Stimulated activated CD4-positive, alpha-beta T cell treated with anti-CD3 and anti-CD28 coated beads, TNF-alpha, amount 100 ng/mL, for 24 hours (primary cell): ENCODE data around the gene LPIN2.
"Not testable (repeated sequence)": the region's sequence is repeated elsewhere in the genome, so short reads cannot be mapped to it uniquely, and the experiment has no call there.

Experiments
- DNase-seq, 3 experiments: peaks; one replicate each; pipeline ENCODE4 v3.0.0-alpha.2; 2020; ENCODE audit warnings: low read depth in 3 of 3

LPIN2 gene

DNA sequence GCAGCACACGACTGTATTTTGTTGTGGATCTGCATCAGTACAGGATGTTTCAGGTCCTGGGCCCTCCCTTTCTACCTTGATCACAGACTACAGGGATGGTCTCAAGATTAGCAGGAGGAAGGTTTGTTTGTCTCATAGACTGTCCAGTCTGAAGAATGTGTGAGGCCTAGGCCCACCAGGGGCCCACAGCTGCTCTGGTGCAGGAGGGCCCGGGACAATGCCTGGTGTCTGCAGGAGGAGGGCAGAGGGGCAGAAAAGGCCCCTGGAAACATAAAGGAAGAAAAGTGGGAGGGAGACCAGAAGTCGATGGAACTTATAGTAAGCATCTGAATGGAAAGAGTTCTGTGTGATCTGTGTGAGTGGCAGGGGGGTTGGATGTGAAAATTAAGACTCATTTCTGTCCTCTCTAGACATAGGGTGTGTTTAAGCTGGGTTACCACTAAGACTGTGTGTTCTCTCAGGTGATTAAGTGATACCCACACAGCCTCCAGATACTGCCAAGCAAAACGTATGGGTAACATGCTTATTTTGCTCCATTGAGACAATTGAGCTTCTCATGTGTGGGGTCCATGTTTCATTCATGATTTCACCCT lies 33.4 kb upstream of the LPIN2 start:
- DNase-seq = no peak

DNA sequence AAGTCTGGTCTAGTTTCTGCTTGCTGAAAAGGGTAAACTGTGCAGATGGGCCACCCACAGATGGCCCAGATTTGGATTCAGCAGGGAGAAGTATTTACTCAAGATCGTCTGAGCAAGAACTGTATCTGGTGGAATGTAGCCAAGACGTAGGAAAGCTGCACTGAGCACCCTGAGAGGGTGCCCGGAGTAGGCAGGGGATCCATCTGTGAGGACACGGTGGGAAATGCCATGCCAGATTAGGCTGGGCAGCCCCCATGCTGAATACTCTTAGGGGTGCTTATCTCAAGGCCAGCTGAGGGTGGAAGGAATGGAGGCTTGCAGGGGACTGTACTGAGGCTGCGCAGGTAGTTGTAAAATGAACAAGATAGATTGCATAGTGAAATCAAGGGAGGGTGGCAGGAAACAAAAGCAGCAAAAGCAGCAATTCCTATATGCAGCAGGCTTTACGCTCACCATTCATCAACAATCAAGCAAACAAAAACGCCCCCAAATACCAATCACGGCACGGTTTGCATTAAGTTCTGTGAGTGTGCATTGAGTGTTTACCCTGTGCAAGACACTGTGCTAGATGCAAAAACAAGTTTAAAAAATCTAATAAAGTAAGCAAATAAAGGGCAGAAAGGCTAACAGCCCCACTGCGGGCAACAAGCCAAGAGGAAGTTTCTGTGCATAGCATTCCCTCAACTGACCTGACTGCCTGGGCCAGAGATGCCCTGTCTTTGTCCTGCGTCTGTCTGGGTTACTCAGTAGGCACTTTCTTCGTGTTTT lies 32.2 kb upstream of the LPIN2 start:
- DNase-seq = no peak

DNA sequence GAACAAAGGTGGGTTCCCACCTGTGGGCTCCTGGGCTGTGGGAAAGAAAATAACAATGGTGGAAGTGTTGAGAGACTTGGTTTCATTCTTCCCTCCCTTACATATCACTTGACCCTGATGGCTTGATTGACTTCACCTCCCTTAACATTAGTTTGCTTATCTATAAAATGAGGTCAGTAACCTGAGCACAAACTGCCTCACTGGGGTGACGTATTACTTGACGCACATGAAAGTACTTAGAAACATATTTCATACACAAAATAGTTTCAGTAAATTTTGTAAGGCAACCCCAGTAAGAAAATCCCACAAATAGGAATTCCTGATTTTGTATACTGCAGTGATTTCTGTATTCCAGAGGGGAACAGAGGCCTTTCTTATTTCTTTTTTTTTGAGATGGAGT lies 29.4 kb upstream of the LPIN2 start:
- DNase-seq = no peak

DNA sequence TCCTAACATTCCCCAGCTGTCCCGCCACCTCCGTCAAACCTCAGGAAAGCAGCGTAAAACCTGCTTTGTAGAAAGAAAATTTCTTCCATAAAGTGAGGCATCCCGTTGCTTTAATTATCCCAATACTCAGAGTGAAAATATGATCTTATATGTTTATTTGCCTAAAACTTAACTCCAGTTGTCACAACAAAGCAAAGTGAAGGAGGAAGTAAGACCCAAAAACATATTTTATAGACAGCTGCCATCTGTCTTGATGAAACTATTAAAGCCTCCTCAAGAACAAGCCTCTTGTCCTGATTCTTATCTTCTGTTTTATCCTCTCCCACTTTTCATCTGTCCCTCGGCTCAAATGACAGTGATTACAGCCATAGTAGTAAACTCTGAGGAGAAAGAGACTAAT lies 28.9 kb upstream of the LPIN2 start:
- no peak for DNase-seq

DNA sequence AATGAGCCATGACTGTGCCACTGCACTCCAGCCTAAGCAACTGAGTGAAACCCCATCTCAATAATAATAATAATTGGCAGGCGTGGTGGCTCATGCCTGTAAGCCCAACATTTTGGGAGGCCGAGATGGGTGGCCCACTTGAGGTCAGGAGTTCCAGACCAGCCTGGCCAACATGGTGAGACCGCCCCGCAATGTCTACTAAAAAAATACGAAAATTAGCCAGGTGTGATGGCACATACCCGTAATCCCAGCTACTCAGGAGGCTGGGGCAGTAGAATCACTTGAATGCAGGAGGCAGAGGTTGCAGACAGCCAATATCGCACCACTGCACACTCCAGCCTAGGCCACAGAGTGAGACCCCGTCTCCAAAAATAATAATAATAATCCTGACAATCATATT lies 27.9 kb upstream of the LPIN2 start:
- DNase-seq = no peak

DNA sequence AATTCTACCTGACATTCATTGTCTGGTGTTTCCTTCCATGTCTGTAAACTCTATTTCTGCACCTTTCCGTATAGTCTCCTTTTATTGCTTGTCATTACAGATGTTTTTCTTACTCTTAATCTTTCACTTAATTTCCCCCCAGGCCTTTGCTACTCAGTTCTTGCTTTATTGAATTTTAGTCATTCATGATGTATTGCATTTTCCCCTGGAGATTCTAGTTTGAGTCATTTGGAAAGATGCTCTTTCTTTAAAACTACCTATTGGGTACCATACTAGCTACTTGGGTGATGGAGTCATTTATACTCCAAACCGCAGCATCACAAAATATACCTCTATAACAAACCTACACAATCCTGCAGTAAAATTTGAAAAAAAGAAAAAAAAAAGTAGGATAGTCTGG lies 27.2 kb upstream of the LPIN2 start:
- DNase-seq = no peak

DNA sequence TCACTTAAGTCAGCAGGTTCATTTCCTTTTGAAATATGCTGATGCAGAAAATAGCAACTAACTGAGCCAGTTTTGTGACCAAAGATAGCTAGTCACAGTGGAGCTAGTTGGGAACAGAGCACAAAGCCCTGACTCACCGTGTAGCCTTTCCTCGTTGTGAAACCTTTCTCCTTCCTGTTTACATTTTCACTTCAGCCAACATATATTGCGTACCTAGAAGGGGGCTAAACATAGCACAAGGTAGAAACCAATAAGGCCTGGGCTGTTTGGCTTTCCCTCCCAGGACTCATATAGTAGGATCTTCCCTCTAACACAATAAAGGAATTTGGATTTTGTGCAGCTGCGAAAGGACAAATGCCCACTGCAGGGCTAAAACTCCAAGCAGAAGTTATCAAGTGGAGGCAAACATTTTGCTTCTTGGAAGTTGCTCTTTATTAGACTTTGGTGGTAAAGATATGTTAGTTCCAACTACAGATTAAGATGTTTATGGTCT lies 24.5 kb upstream of the LPIN2 start:
- no peak for DNase-seq

DNA sequence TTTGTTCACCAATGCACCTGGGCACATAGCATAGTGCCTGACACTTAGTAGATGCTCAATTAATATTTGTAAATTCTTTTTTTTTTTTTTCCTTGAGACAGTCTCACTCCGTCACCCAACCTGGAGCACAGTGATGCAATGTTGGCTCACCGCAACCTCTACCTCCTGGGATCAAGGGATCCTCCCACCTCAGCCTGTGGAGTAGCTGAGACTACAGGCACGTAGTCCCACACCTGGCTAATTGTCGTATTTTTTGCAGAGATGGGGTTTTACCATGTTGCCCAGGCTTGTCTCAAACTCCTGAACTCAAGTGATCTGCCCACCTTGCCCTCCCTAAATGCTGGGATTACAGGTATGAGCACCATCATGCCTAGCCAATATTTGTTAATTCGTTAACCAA lies 23.2 kb upstream of the LPIN2 start:
- DNase-seq = no peak

DNA sequence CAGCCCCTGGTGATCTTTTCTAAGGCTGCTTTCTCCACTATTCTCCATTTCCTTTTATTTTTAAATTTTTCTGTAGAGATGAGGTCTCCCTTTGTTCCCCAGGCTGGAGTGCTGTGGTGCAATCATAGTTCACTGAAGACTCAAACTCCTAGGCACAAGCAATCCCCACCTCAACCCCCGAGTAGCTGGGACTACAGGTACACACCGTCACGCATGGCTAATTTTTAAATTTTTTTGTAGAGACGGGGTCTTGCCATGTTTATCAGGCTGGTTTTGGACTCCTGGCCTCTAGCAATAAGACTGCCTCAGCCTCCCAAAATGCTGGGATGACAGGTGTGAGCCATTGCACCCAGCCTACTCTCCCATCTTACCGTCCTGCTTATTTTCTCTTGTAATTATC lies 22.7 kb upstream of the LPIN2 start:
- DNase-seq = no peak

DNA sequence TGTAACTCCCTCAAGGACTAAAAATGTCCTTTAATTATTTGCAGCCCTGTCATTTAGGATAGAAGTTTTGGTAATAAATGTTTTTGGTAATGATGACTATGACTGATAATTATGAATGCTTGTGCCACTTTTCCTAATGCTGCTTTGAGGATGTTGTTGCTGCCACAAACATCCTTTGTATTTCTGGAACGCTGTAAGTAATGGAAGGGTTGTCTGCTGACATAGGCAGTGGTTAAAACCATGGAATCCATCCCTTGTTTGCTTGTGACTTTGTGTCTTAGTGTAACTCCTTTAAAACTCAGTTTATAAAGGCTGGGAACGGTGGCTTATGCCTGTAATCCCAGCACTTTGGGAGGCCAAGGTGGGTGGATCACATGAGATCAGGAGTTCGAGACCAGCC lies 19.8 kb upstream of the LPIN2 start:
- DNase-seq = no peak

DNA sequence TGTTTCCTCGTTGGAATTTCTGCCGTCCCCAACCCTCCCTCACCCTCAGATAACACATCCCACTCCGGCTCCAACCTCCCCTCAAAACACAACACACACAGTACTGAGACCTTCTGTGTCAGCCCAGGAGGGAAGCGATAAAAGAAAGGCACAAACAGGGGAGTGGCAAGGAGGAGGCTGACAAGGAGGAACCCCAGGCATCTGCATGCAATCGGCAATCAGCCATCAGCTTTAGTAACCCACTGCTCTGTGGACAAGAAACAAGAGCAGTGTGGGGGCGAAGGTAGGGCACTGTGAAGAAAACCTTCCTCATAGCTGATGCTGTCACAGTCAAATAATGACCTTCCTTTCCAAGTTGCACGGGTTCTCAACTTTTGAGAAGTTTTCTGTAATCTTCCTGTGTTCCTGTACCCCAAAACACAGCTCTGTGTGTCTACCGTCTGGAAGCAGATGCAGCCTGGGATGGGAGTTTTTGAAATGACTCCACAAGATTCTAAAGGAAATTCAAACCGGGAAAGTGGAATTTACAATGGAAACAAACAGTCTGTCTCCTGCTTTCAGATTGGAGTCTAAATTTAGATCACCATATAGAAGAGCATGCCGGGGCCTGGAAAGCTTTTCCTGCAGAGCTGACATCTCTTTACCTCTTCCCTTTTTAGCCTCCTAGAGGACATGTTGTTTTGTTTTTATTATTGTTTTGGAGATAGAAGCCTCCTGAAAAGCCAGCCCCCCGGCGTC lies 16.4 kb upstream of the LPIN2 start:
- no peak for DNase-seq

DNA sequence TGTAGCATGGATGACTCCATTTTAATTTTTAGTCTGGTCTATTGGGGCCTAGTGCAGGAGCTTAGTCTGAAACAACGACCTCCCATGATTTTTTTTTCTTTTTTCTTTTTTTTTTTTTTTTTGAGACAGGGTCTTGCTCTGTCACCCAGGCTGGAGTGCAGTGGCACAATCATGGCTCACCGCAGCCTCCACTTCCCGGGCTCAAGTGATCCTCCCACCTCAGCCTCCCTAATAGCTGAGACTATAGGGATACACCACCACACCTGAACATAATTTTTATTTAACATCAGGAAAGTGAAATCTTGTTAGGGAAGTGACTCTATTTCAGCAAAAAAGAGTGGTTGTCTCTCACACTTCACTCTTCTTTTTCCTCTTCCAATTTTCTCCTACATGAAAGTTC lies 15.2 kb upstream of the LPIN2 start:
- not testable (repeated sequence) for DNase-seq

DNA sequence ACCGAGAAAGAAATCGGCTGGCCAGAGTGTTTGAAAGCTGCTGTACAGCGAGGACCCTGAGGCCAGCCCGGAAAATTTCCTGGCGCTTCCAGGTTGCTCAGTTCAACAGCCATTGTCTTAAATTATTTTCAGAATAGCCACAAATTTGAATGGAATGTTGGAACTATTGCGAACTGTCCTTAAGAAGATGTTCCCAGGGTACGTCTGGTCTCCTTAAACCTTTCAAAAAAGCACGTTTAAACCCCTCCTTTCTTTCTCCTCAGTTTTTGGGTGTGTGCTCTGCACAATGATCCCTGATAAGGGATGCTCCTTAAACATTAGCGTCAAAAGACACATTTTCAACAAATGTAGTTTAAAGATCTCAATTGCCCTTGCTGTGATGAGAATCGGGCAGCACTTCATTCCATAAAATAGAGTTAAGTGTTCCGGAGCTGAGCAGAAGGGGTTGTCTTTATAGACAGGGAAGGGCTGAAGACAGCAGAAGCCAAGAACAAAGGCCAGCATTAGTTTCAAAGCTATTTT lies 14.5 kb upstream of the LPIN2 start:
- DNase-seq = no peak

DNA sequence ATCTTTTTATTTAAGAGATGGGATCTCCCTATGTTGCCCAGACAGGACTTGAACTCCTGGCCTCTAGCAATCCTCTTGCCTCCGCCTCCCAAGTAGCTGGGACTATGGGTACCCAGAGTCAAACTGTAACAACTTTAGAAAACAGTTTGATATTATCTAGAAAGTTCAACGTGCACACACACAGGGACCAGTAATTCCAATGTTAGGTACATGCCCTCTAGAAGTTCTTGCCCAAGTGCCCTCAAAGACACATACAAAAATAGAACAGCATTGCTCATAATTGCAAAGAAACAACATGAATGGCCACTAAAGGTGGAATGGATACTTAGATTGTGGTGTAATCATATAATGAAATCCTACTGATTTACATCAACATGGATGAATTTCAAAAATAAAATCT lies 12.6 kb upstream of the LPIN2 start:
- DNase-seq = no peak

DNA sequence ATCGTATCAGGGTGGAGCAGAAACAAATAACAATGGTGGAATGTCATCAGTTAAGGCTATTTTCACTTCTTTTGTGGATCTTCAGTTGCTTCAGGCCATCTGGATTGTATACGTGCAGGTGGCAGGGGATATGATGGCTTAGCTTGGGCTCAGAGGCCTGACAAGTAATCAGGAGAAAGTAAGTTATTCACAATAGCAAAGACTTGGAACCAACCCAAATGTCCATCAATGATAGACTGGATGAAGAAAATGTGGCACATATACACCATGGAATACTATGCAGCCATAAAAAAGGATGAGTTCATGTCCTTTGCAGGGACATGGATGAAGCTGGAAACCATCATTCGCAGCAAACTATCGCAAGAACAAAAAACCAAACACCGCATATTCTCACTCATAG lies 10.7 kb upstream of the LPIN2 start:
- not testable (repeated sequence) for DNase-seq

DNA sequence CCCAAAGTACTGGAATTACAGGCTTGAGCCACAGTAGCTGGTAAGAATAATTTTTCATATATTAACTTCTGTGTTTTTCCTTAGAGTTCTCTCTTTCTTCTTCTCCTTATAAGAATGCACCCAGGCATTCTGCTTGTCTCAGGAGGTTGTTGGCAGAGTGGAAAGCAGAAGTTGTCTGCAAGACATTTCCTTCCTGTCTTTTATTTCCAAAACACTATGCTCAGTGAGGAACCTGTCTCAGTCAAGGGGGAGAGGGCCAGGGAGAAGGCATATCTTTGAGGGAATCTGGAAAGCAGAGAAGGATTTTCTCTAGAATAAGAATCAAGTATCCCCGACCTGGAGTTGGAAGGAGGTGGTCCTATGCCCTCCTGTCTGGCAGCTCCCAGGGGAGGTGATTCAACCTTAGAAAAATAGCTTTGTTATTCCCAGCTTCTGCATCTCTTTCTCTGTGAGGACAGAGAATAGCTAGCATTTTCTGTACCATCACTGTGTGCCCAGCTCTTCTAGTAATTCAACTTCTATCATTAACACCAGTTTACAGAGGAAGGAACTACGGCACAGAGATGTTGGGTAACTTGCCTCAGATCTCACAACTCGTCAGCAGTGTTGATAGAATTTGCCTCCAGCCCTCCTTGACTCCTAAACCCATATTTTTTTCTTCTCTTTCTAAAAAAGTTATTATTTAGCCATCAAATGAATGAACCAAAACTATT lies 3.8 kb upstream of the LPIN2 start:
- DNase-seq = no peak

DNA sequence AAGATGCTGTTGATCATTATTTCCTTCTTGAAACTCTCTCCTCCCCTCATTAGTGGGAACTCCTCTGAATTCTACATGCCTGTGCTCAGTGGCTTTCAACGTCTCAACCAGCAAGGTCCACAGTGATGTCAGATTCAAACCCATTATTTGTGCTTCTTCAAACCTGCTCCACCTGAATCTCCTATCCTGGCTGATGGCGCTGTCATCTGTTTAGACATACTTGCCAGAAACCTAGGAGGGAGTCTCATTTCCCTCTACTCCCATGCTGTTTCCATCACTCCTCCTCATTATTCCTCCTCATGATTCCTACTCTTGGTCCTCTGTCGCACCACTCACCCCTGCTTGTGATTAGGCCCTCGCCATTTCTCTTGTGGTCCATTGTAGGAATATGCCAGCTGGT lies 2.9 kb upstream of the LPIN2 start:
- no peak for DNase-seq

DNA sequence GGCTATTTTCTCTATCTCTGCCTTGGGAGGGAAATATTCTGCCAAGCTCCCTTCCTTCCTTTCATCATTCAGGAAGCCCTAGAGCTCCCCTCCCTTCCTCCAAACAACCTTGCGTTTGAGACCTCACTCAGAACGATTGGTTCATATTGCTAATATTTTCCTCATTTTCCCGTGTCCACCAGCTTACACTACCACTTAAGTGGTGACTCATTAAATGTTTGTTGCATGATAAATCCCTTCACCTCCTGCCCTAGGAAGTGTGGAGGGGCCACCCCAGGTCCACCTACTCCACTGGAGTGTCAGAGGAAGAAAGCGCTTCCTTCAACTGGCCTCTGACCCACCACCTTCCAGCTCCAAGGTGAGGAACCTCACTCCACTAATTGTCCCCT lies 2.3 kb upstream of the LPIN2 start:
- no peak for DNase-seq

DNA sequence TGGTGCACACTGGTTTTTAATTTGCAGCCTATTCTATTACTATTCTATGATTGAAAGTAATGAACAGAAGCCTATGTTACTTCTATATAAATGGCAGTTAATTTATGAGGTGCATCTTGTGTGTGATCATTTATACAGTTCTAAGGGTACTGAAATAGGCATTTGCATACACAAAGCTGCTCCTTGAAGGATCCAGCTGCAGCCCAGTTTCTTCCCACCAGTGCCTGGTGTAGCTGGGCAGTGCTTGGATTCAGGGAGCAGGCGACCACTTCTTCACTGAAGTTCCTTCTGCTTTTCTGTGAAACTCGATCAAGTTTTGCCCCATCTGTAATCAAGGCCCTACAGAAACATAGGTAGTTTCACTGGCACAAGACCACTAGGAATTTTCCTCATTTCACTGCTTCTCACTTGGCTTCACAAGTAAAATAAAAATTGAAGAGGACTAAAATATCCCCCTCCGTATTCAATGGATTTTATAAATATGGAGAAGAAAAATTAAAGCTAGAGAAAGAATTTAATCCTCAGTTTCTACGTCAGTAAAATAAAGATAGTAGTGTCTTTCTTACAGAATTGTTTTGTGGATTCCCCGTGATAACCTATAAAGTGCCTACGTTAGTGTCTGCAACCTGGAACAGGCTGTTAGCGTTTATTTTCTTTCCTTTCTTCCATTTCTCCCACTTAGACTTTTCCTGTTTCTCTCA lies 1.7 kb upstream of the LPIN2 start:
- DNase-seq = no peak

DNA sequence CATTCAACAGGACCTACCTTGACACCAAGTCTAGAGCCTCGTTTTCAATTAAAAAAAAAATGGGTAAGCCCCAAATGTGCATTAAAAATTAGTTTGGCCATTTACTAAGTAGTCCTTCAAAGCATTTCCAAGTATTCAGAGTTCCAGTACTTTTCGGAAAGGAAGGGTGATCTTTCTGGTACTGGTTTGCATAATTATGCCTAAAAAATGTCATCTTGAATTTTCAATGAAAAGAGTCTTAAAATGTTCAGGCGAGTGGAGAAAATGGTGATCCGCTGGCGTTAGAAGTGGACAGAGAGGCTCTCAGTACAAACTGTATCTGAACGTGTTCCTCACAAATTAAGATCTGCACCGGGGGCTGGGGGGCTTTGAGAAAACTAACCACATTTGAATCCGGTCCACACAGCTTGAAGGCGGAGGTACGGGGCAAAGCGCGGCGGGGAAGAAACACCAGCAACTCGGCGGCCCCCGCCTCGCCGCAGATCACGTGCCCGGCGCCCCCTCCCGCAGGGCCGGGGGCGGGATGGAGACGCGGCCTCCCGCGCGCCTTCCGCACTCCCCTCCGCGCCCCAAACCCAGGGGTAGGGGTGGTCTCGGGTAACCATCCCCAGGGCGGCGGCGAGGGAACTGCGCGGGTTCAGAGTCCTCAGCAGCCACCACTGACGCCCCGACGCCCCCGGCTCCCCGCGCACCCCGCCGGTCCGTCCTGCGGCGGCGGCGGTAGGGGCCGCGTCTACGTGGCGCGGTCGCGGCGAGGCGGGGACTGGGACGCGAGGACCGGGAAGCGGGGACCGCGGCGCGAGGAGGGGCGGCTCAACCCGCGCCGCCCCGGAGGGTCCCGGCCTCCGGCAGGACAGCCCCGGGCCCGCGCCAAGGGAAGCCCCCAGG lies 564 bp downstream of the LPIN2 start:
- peak; percentile 11 to 48 (median 12) for DNase-seq
